HepG2 (cell line): ENCODE results near the gene C1orf74. TPM values are rescaled to one million over a fixed set of nuclear protein-coding genes. Genes with fewer than 3 reads are reported as not detected.

Experiments used
- ATAC-seq: fragments of 200-7000 bp; cut with Tn5 transposase; 3 replicates; pipeline ENCODE4 v1.9.1; 2020; ENCODE audit warnings: mild to moderate bottlenecking, moderate library complexity
- BruUV-seq: library from RNA; stranded (reverse); fragments of 400-500 nt; replicated peaks from 2 replicates; lab custom pipeline; 2021; lab: Mats Ljungman, UMichigan
- CTCF ChIA-PET: fragments of 300-600 bp; formaldehyde crosslinking; extraction: SDS; loops from one replicate; lab custom pipeline; 2021; ENCODE audit warnings: low total read pairs, inconsistent platforms, low intra/inter-chr PET ratio; lab: Yijun Ruan, JAX
- POLR2A ChIA-PET: fragments of 350-600 bp; sonication (Branson Sonifier 250); formaldehyde crosslinking; loops from one replicate; lab custom pipeline; 2020; ENCODE audit warnings: antibody characterized with exemption, inconsistent platforms; lab: Yijun Ruan, JAX
- DNase-seq: peaks from one replicate; pipeline ENCODE4 v3.0.0-alpha.2; 2015; ENCODE audit warnings: low spot score
- FAIRE-seq: peaks from 3 replicates; lab custom pipeline; 2011; peaks lifted over from hg19 to GRCh38; lab: Jason Lieb, UNC
- H2AFZ ChIP-seq: one replicate; pipeline ENCODE4 v1.6.1; 2011; ENCODE audit warnings: low read length, inconsistent platforms
- H3K27ac ChIP-seq: fragments of 300-600 bp; 3 replicates; pipeline ENCODE4 v1.8.0; 2011; ENCODE audit warnings: mixed run types, mild to moderate bottlenecking, mixed read lengths, low read length, inconsistent platforms; ENCODE audit not compliant: insufficient read depth; ENCODE audit errors: extremely low read length
- H3K27me3 ChIP-seq, 2 experiments: fragments of 200-600 bp in 1 of 2; 2 replicates in 1 of 2; 3 replicates in 1 of 2; pipeline versions ENCODE4 v1.6.0 to v1.8.0; 2011; ENCODE audit warnings: low read length in 2 of 2, mild to moderate bottlenecking in 2 of 2, moderate library complexity in 2 of 2, inconsistent platforms in 1 of 2; ENCODE audit not compliant: insufficient read depth in 2 of 2, control insufficient read depth in 1 of 2
- H3K36me3 ChIP-seq, 2 experiments: fragments of 200-600 bp in 1 of 2; replicated peaks in 1 of 2; 2 replicates in 1 of 2; 3 replicates in 1 of 2; pipeline versions ENCODE4 v1.5.1 to v1.8.0; 2011; ENCODE audit warnings: low read length in 2 of 2, inconsistent platforms in 1 of 2; ENCODE audit not compliant: insufficient read depth in 2 of 2, control insufficient read depth in 1 of 2
- H3K4me1 ChIP-seq: 2 replicates; pipeline ENCODE4 v1.5.1; 2012; ENCODE audit warnings: low read length, inconsistent platforms; ENCODE audit not compliant: insufficient read depth
- H3K4me2 ChIP-seq: 2 replicates; pipeline ENCODE4 v1.6.0; 2011; ENCODE audit warnings: low read depth, low read length, inconsistent platforms
- H3K4me3 ChIP-seq, 3 experiments: fragments of 200-600 bp in 1 of 3; sonication (generic), shearing (Covaris generic) in 1 of 3; replicated peaks in 1 of 3; 2 replicates each; pipeline ENCODE4 v1.5.1; 2011 to 2016; ENCODE audit warnings: low read length in 3 of 3, inconsistent platforms in 2 of 3, low read depth in 2 of 3, mild to moderate bottlenecking in 2 of 3, control low read depth in 1 of 3, mixed read lengths in 1 of 3; ENCODE audit not compliant: insufficient read depth in 1 of 3
- H3K79me2 ChIP-seq: one replicate; pipeline ENCODE4 v1.6.1; 2011; ENCODE audit warnings: low read length, inconsistent platforms; ENCODE audit not compliant: insufficient read depth
- H3K9ac ChIP-seq: 2 replicates; pipeline ENCODE4 v1.6.0; 2011; ENCODE audit warnings: mild to moderate bottlenecking, low read depth, low read length, inconsistent platforms; ENCODE audit not compliant: insufficient read depth
- H3K9me3 ChIP-seq: 2 replicates; pipeline ENCODE4 v1.5.1; 2012; ENCODE audit warnings: mild to moderate bottlenecking, low read length
- H4K20me1 ChIP-seq: 2 replicates; pipeline ENCODE4 v1.6.0; 2011; ENCODE audit warnings: inconsistent platforms, mild to moderate bottlenecking, low read length, moderate library complexity; ENCODE audit not compliant: insufficient read depth
- ARNT ChIP-seq: fragments of 450-650 bp; IDR thresholded peaks from 2 replicates; pipeline ENCODE4 v1.6.1; 2017
- ATF6 ChIP-seq: sonication (generic); formaldehyde crosslinking; conservative IDR thresholded peaks from 2 replicates; pipeline ENCODE4 v1.4.0; 2020; ENCODE audit warnings: missing genetic modification reagents
- CCDC6 ChIP-seq: sonication (generic); formaldehyde crosslinking; IDR thresholded peaks from 2 replicates; pipeline ENCODE4 v1.8.1; 2022; ENCODE audit warnings: mild to moderate bottlenecking, missing genetic modification reagents, moderate library complexity
- HMGA1 ChIP-seq: sonication (generic); formaldehyde crosslinking; conservative IDR thresholded peaks from 2 replicates; pipeline ENCODE4 v1.4.0; 2020; ENCODE audit warnings: missing genetic modification reagents
- KAT8 ChIP-seq: IDR thresholded peaks from 2 replicates; pipeline ENCODE4 v1.6.1; 2016; ENCODE audit warnings: missing genetic modification reagents, missing compliant biosample characterization
- POLR2AphosphoS2 ChIP-seq: IDR thresholded peaks from 2 replicates; pipeline ENCODE4 v1.6.1; 2011; ENCODE audit warnings: low read depth, low read length, improper control_type of control experiment
- ZEB1 ChIP-seq: IDR thresholded peaks from 2 replicates; pipeline ENCODE4 v1.6.1; 2012; ENCODE audit warnings: mild to moderate bottlenecking, low read depth, inconsistent platforms; ENCODE audit not compliant: insufficient replicate concordance
- ZNF44 ChIP-seq: sonication (generic); formaldehyde crosslinking; IDR thresholded peaks from 2 replicates; pipeline ENCODE4 v1.5.1; 2020; ENCODE audit warnings: mild to moderate bottlenecking, missing genetic modification reagents
- WGBS: methylation state at CpG from one replicate; pipeline ENCODE4 v1.1.6; 2017; ENCODE audit warnings: low lambda C conversion rate; 5-methylcytosine and 5-hydroxymethylcytosine counted together
- in situ Hi-C: cut with HindIII; loops from 2 replicates; pipeline ENCODE4 v1.10.0; 2017; ENCODE audit warnings: low pct_unique_long_range_greater_than_20kb; ENCODE audit not compliant: extremely low pct_ligation_motif_present
- intact Hi-C: fragments of 100-400 bp; cut with micrococcal nuclease; formaldehyde crosslinking; loops from one replicate; pipeline ENCODE4 v1.10.0; 2022; ENCODE audit not compliant: unreplicated experiment
- polyA plus RNA-seq, 8 experiments: library from polyadenylated mRNA; depleted of rRNA in 3 of 8; stranded (reverse) in 7 of 8; unstranded in 1 of 8; fragments of >200 nt; fragmentation: Illumina TruSeq in 4 of 8; extraction: Trizol in 4 of 8; gene quantifications; 2 replicates each; pipeline versions ENCODE4 v1.2.1 to v1.2.3, GENCODE V29; 2011 to 2016; ENCODE audit warnings: low read depth in 4 of 8, missing spikeins in 1 of 8, mixed read lengths in 1 of 8; ENCODE audit not compliant: insufficient read depth in 1 of 8
- total RNA-seq, 5 experiments: library from RNA; depleted of rRNA; stranded (reverse); fragments of >200 nt; fragmentation: Illumina TruSeq; extraction: Trizol; gene quantifications; 2 replicates each; pipeline ENCODE4 v1.2.3, GENCODE V29; 2016; ENCODE audit warnings: low read depth in 1 of 5
- TF ChIP-seq, protein P1 (sequence below): sonication (generic); formaldehyde crosslinking; IDR thresholded peaks from 2 replicates; pipeline ENCODE4 v1.5.0; 2020; ENCODE audit warnings: mild to moderate bottlenecking, missing genetic modification reagents
- TF ChIP-seq, protein P2 (sequence below): sonication (generic); formaldehyde crosslinking; IDR thresholded peaks from 2 replicates; pipeline ENCODE4 v1.5.1; 2020; ENCODE audit warnings: mild to moderate bottlenecking, missing genetic modification reagents

C1orf74 gene
- total and polyA plus RNA-seq, 2 of the 13 experiments (the other 11 are each of a cell fraction or from before 2014, with no cell fraction given): 0.33 to 0.71 TPM

DNA sequence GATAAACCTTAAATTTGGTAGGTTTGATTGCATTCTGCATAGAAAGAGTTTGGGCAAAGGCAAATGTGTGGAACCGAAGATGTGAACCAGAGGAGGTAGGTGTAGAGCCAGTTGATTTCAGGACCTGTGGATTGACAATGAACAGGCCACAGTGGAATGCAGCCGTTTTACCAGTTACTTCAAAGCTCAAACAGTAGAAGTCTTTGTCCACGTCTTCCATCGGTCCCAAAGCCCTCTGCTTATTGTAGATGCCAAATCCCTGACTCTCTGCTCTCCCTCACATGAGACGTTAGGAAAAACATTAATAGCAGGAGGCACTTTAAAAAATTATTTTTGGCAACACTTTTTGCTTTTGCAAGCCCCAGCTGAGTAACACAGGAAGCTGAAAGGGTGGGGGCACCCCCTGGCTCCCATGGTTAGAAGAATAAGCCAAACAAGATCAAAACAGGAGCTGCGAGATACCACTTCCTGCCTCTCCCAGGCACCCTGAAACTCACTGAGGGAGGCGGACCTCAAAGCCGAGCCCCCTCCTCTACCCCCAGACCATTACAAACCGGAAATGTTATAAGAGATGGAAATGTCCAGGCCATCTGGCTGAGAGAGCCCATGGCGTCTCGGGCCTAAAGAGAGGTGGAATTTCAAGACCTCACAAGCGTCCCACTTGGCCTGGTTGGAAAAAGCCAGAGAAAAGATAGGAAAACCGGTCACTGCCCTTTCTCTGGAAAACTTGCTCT is 15.0 kb downstream of the C1orf74 start:
- in situ Hi-C loops (no loop called here), intact Hi-C loops (loop anchor here (1.0 kb wide), 1 partner anchor 21 kb away; no protein-coding TSS in a partner anchor)
- Histone ChIP-seq H3K9me3 (peaks cover 8% of the 10 kb centered on the region; the same call in 1 of the 2 replicates), H2AFZ (no peak overlapping the region), H3K4me2 (no peak overlapping the region), H3K4me1 (no peaks in the 10 kb centered on the region), H3K4me3 (no peak overlapping the region), H3K36me3 (no peaks in the 10 kb centered on the region), H4K20me1 (no peaks in the 10 kb centered on the region), H3K9ac (no peak overlapping the region), H3K27me3 (peaks cover 1 to 6% of the 10 kb centered on the region in 2 experiments; a peak in 2 of 5 replicates), H3K79me2 (no peaks in the 10 kb centered on the region), H3K27ac (no peak overlapping the region)
- WGBS: 22% methylated on average over 10 of the region's 13 CpGs
- FAIRE-seq (no peak), ATAC-seq (no peak), DNase-seq (no peak)
- BruUV-seq: no TSS peak
- CTCF ChIA-PET: no interaction called here
- POLR2A ChIA-PET: no interaction called here
- TF ChIP-seq POLR2AphosphoS2 (no peak), CCDC6 (CRISPR knock-in tag) (no peak), ATF6 (CRISPR knock-in tag) (no peak), ARNT (no peak), HMGA1 (CRISPR knock-in tag) (no peak), ZEB1 (no peak), KAT8 (CRISPR knock-in tag) (no peak), ZNF44 (no peak)
- TF ChIP-seq, protein P1, sequence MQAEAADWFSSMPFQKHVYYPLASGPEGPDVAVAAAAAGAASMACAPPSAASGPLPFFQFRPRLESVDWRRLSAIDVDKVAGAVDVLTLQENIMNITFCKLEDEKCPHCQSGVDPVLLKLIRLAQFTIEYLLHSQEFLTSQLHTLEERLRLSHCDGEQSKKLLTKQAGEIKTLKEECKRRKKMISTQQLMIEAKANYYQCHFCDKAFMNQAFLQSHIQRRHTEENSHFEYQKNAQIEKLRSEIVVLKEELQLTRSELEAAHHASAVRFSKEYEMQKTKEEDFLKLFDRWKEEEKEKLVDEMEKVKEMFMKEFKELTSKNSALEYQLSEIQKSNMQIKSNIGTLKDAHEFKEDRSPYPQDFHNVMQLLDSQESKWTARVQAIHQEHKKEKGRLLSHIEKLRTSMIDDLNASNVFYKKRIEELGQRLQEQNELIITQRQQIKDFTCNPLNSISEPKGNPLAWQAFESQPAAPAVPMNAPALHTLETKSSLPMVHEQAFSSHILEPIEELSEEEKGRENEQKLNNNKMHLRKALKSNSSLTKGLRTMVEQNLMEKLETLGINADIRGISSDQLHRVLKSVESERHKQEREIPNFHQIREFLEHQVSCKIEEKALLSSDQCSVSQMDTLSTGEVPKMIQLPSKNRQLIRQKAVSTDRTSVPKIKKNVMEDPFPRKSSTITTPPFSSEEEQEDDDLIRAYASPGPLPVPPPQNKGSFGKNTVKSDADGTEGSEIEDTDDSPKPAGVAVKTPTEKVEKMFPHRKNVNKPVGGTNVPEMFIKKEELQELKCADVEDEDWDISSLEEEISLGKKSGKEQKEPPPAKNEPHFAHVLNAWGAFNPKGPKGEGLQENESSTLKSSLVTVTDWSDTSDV (CRISPR knock-in tag): no peak
- TF ChIP-seq, protein P2, sequence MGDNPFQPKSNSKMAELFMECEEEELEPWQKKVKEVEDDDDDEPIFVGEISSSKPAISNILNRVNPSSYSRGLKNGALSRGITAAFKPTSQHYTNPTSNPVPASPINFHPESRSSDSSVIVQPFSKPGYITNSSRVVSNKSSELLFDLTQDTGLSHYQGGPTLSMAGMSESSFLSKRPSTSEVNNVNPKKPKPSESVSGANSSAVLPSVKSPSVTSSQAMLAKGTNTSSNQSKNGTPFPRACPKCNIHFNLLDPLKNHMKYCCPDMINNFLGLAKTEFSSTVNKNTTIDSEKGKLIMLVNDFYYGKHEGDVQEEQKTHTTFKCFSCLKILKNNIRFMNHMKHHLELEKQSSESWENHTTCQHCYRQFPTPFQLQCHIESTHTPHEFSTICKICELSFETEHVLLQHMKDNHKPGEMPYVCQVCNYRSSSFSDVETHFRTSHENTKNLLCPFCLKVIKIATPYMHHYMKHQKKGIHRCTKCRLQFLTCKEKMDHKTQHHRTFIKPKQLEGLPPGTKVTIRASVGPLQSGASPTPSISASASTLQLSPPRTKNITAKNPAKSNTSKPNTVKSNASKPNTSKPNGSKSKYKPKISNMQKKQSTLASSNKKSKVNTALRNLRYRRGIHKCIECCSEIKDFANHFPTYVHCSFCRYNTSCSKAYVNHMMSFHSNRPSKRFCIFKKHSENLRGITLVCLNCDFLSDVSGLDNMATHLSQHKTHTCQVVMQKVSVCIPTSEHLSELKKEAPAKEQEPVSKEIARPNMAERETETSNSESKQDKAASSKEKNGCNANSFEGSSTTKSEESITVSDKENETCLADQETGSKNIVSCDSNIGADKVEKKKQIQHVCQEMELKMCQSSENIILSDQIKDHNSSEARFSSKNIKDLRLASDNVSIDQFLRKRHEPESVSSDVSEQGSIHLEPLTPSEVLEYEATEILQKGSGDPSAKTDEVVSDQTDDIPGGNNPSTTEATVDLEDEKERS (CRISPR knock-in tag): no peak
